GM18526 (cell line): ENCODE data around the gene ITPR2.

Experiments
- POLR2A ChIP-seq: IDR thresholded peaks from 3 replicates; pipeline ENCODE4 v1.6.1; 2011; ENCODE audit not compliant: insufficient read length; ENCODE audit errors: extremely low read depth

ITPR2 gene

DNA sequence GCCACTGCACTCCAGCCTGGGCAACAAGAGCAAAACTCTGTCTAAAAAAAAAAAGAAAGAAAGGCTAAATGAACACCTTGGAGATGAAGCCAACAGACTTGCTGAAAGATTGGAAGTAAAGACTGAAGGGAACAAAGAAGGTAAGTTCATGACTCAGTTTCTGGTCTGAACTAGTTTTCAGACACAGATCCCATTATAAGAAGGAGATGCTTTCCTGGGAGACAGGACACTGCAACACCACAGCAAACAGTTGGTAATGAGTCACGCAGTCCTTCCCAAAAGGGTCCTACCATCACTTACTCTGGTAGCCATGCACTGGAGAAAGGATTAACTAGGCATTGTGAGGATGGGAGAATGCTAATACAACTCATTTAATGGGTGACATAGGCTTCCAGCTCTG lies 540.4 kb downstream of the ITPR2 start:
- no peak for TF ChIP-seq POLR2A

DNA sequence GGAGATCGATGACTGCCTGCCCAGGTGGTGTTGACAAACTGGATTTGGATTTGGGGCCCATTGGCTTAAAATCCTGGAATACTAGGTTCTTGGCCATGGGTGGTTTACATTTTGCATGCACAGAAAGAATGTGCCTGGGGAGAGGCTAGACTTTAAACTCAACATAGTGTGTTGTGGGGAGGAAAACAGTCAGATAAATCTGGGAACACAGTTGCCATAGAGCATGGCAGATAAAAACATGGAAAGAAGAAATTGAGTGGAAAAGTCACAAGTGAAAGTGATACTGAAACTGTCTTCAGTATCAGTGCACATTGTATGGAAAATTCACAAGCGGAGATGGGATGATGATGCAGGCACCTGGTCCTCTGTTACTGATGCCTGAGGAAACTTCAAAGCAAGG lies 542.4 kb downstream of the ITPR2 start:
- TF ChIP-seq POLR2A: no peak

DNA sequence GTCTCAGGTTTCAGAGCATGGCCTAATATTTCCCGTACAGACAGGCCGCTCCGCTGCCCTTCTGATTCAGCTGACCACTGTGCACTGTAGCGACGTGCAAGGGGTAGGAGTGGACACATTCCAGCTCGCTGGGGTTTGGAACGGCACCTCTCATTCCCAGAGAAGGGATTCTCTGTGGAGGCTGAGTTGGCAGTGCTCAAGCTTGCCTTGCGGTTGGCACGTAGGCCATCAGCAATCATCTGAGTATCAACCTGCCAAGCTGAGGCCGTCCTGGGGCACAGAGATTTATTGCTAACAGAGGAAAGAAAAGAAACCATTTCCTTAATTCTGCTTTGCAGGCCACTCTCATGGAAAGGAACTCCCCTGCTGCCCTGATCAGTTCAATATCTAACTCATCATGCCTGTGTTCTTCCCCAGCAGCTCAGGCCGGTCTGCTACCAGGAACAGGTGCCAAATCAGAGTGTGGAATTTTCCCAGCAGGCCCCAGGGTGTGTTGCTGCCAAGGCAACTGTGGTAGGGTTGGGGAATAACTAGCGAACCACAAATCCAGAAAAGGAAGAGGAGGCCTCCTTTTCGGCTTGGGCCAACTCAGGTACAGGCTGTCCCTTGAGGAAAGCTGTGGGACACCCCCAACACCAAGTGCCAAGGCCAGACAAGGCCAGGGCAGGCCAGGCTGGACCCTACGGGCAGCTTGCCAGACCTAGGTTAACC lies 545.2 kb downstream of the ITPR2 start:
- TF ChIP-seq POLR2A: no peak
